ENCODE results near the gene CSTF1.

DNA sequence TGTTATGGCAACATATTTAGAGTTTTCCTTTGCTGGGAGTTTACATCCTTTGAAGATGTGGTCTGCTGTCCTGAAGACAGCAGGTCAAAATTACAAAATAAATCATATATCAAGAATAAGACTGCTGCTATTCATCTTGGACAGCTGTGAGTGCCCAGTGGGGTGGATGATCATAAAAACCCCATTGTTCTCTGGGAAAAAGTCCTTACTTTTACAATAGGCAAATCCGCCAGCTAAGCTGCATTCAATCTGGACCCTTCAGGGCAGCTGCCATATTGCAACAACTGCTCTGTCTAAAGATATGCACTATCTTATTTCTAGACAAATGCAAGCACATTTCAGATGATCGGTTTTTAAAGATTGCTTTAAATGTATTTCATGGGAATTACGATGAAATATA is 39.0 kb downstream of the CSTF1 start:
- TF ChIP-seq, protein P1, sequence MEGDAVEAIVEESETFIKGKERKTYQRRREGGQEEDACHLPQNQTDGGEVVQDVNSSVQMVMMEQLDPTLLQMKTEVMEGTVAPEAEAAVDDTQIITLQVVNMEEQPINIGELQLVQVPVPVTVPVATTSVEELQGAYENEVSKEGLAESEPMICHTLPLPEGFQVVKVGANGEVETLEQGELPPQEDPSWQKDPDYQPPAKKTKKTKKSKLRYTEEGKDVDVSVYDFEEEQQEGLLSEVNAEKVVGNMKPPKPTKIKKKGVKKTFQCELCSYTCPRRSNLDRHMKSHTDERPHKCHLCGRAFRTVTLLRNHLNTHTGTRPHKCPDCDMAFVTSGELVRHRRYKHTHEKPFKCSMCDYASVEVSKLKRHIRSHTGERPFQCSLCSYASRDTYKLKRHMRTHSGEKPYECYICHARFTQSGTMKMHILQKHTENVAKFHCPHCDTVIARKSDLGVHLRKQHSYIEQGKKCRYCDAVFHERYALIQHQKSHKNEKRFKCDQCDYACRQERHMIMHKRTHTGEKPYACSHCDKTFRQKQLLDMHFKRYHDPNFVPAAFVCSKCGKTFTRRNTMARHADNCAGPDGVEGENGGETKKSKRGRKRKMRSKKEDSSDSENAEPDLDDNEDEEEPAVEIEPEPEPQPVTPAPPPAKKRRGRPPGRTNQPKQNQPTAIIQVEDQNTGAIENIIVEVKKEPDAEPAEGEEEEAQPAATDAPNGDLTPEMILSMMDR (conservative IDR thresholded peaks at IDR 0.05; ENCODE audit: low read length), result no peak
- TF ChIP-seq EZH2phosphoT487 (IDR thresholded peaks at IDR 0.05; ENCODE audit: borderline replicate concordance), result no peak
